ENCODE data around the gene SBNO2.

Gene SBNO2

DNA sequence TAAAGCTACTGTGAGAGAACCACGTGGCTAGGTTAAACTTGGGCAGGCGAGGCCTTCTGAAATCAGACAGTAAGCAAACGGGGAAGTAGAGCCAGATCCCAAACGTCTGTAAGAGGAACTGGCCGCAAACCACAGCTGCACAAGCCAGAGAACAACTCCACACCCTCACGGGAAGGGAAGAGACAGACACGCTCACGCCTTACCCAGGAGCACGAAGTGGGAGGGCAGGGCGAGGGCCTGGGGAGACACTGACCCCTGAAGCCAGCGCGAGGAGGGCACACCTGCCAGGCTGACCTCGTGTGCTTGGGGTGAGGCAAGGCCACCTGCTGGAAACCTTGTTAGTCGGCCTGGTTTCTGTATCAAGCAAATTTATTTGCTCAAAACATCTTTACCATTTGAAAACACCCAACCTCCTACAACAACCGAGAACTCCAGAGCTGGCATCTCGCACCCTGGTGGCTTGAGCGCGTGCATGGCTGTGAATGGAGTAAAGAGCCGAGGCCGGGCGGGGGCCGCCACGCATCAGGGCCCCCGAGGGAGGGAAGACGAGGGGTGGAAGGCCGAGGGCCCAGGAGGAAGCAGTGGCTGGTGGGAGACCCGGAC, 86.2 kb downstream of the SBNO2 start:
- DNase-seq (no peak), ATAC-seq (peak; percentile 8)
- Mint-ChIP-seq H3K9me3 (no peaks in the 10 kb centered on the region), H3K4me1 (peaks cover 55% of the 10 kb centered on the region), H3K4me3 (peak overlapping the region; percentile 49), H3K27ac (peak overlapping the region; percentile 81), H3K36me3 (ENCODE audit: low read depth) (peaks cover 28% of the 10 kb centered on the region), H3K27me3 (no peaks in the 10 kb centered on the region)

DNA sequence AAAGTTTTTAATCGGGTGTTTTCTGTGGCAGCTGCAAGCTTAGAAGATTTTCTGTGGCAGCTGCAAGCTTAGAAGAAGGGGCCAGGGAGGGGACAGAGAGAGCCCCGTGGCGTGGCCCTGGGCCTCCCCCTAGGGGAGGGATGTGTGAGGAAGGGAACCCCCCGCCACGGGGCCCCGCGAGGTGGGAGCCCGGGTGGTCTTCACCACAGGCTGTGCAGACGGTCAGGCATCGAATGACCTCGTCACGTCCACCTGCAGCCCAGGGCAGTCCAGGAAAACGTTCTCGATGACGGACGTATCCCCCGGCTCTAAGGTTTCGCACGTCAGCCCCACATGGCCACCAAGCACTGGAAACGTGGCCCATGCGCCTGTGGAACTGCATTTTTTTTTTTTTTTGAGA, 87.5 kb downstream of the SBNO2 start:
- Mint-ChIP-seq H3K4me1 (peaks cover 51% of the 10 kb centered on the region), H3K4me3 (no peak overlapping the region), H3K27ac (no peak overlapping the region)

GRCh38 chr19:1085676-1086442, 88.2 kb downstream of the SBNO2 start:
- H3K9me3 Mint-ChIP-seq = no peaks in the 10 kb centered on the region
- H3K4me1 Mint-ChIP-seq = peaks cover 52% of the 10 kb centered on the region
- H3K36me3 Mint-ChIP-seq (ENCODE audit: low read depth) = peaks cover 33% of the 10 kb centered on the region
- DNase-seq (no peak), ATAC-seq (no peak)
- peak overlapping the region; percentile 59 for H3K27ac Mint-ChIP-seq
- H3K4me3 Mint-ChIP-seq = no peak overlapping the region
- no peaks in the 10 kb centered on the region for H3K27me3 Mint-ChIP-seq

More for the DNA sequence above, 87.5 kb downstream of the SBNO2 start:
- no peak for DNase-seq
- Mint-ChIP-seq H3K27me3 (no peaks in the 10 kb centered on the region), H3K36me3 (ENCODE audit: low read depth) (peaks cover 32% of the 10 kb centered on the region), H3K9me3 (no peaks in the 10 kb centered on the region)
- ATAC-seq = no peak

- no peak for DNase-seq
- Mint-ChIP-seq H3K9me3 (no peaks in the 10 kb centered on the region), H3K4me3 (peak overlapping the region; percentile 7), H3K27ac (peak overlapping the region; percentile 59), H3K27me3 (no peaks in the 10 kb centered on the region), H3K36me3 (ENCODE audit: low read depth) (peaks cover 32% of the 10 kb centered on the region), H3K4me1 (peaks cover 53% of the 10 kb centered on the region)
- no peak for ATAC-seq
Observed at GRCh38 chr19:1085053-1085658, 88.9 kb downstream of the SBNO2 start.

- H3K4me1 Mint-ChIP-seq = peaks cover 57% of the 10 kb centered on the region
- no peaks in the 10 kb centered on the region for H3K9me3 Mint-ChIP-seq
- H3K27me3 Mint-ChIP-seq = no peaks in the 10 kb centered on the region
- H3K27ac Mint-ChIP-seq = no peak overlapping the region
- ATAC-seq (no peak), DNase-seq (no peak)
- peaks cover 33% of the 10 kb centered on the region for H3K36me3 Mint-ChIP-seq (ENCODE audit: low read depth)
- H3K4me3 Mint-ChIP-seq = no peak overlapping the region
Observed at GRCh38 chr19:1084024-1084868, 89.8 kb downstream of the SBNO2 start.

DNA sequence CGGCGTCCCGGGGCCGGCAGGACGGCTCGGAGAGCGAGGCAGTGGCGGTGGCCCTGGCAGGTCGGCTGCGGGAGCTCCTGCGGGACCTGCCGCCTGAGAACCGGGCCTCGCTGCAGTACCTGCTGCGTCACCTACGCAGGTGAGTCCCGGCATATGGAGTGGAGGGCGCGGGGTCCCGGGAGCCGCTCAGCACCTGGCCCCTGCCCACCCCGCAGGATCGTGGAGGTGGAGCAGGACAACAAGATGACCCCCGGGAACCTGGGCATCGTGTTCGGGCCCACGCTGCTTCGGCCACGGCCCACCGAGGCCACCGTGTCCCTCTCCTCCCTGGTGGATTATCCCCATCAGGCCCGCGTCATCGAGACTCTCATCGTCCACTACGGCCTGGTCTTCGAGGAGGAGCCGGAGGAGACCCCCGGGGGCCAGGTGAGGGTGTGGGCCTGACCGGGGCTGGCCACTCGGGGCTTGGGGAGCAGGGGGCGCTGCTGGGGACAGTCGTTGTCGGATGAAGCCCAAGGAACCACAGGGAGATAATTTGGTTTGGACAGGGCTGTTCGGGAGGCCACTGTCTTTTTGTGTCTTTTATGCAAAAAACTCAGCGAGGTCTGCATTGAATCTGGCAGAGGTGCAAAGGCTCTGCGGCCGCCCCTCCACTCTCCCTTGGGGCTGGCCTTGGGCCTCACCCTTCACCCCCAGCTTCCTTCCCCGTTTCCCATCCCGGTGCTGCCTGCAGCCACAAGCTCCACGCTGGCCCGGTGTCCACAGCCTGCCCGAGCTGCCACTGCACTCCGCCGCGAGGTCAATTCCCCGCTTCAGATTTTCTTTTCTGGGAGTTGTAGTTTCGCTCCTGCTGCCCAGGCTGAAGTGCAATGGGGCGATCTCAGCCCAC, 90.9 kb downstream of the SBNO2 start:
- no peak overlapping the region for H3K4me3 Mint-ChIP-seq
- peaks cover 30% of the 10 kb centered on the region for H3K36me3 Mint-ChIP-seq (ENCODE audit: low read depth)
- H3K4me1 Mint-ChIP-seq = peaks cover 49% of the 10 kb centered on the region
- DNase-seq = no peak
- H3K9me3 Mint-ChIP-seq = no peaks in the 10 kb centered on the region
- ATAC-seq = no peak
- H3K27me3 Mint-ChIP-seq = no peaks in the 10 kb centered on the region
- H3K27ac Mint-ChIP-seq = no peak overlapping the region

- Mint-ChIP-seq H3K4me1 (peaks cover 49% of the 10 kb centered on the region), H3K4me3 (no peak overlapping the region), H3K9me3 (no peaks in the 10 kb centered on the region), H3K27me3 (no peaks in the 10 kb centered on the region), H3K27ac (peak overlapping the region; percentile 54), H3K36me3 (ENCODE audit: low read depth) (peaks cover 28% of the 10 kb centered on the region)
- ATAC-seq (peak; percentile 67), DNase-seq (peak; percentile 81)
Observed at GRCh38 chr19:1082165-1082927, 91.7 kb downstream of the SBNO2 start.

DNA sequence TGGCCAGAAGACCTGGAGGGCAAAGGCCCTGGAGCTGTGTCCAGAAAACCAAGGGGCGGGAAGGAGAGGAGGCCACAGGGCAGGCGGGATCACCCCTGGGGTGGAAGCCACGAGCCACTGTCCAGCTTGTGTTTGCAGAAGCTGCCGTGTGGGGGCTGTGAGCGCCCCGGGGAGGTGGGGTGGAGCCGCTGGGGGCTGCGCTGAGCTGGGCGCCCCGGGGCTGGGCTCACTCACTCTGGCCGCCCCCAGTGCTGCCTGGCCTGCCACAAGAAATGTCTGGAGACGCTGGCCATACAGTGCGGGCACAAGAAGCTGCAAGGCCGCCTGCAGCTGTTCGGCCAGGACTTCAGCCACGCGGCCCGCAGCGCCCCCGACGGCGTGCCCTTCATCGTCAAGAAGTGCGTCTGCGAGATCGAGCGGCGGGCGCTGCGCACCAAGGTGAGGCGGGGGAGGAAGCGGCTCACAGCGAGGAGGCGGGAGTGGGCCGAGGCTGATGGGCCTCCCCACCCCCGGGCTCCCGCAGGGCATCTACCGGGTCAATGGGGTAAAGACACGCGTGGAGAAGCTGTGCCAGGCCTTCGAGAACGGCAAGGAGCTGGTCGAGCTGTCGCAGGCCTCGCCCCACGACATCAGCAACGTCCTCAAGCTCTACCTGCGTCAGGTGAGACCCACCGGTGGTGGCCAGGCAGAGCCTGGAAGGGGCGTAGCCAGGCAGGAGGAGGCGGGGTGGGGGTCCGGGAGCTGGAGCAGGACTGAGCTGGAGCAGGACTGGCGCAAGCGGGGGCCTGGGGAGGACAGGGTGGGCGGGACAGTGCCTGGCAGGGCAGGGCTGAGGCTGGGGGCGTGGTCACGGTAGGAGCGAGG, 92.5 kb downstream of the SBNO2 start:
- no peak overlapping the region for H3K27ac Mint-ChIP-seq
- ATAC-seq (no peak), DNase-seq (no peak)
- no peak overlapping the region for H3K4me3 Mint-ChIP-seq
- H3K27me3 Mint-ChIP-seq = no peaks in the 10 kb centered on the region
- peaks cover 55% of the 10 kb centered on the region for H3K4me1 Mint-ChIP-seq
- peaks cover 31% of the 10 kb centered on the region for H3K36me3 Mint-ChIP-seq (ENCODE audit: low read depth)
- no peaks in the 10 kb centered on the region for H3K9me3 Mint-ChIP-seq

GRCh38 chr19:1080360-1081161, 93.5 kb downstream of the SBNO2 start:
- H3K27ac Mint-ChIP-seq = no peak overlapping the region
- no peaks in the 10 kb centered on the region for H3K27me3 Mint-ChIP-seq
- H3K4me3 Mint-ChIP-seq = no peak overlapping the region

GRCh38 chr19:1079566-1080111, 94.4 kb downstream of the SBNO2 start:
- no peak overlapping the region for H3K27ac Mint-ChIP-seq
- H3K27me3 Mint-ChIP-seq = no peaks in the 10 kb centered on the region
- H3K36me3 Mint-ChIP-seq (ENCODE audit: low read depth) = peaks cover 30% of the 10 kb centered on the region
- H3K9me3 Mint-ChIP-seq = no peaks in the 10 kb centered on the region
- H3K4me3 Mint-ChIP-seq = no peak overlapping the region
- ATAC-seq = no peak
- H3K4me1 Mint-ChIP-seq = peaks cover 64% of the 10 kb centered on the region
- DNase-seq = peak; percentile 75

More at GRCh38 chr19:1080360-1081161, 93.5 kb downstream of the SBNO2 start:
- ATAC-seq = no peak
- peaks cover 62% of the 10 kb centered on the region for H3K4me1 Mint-ChIP-seq
- DNase-seq = no peak
- H3K9me3 Mint-ChIP-seq = no peaks in the 10 kb centered on the region
- H3K36me3 Mint-ChIP-seq (ENCODE audit: low read depth) = peaks cover 38% of the 10 kb centered on the region

DNA sequence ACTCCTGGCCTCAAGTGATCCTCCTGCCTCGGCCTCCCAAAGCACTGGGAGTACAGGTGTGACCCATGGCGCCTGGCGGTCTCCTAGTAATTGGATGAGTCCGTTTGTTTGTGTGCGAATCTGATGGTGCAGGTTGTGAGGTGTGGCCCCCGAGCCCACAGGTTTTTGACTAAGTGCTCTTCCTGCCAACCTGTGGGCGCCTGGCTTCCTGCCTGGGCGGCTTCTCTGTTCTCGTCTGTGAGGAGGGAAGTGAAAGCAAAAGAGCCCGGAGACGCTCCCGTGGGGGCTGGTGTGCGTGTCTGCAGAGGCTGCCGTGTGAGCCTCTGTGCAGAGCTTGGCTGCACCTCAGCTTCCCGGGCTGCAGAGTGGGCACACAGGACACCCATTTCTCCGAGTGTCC, 97.1 kb downstream of the SBNO2 start:
- no peaks in the 10 kb centered on the region for H3K9me3 Mint-ChIP-seq
- H3K36me3 Mint-ChIP-seq (ENCODE audit: low read depth) = peaks cover 37% of the 10 kb centered on the region
- peak overlapping the region; percentile 47 for H3K4me3 Mint-ChIP-seq

DNA sequence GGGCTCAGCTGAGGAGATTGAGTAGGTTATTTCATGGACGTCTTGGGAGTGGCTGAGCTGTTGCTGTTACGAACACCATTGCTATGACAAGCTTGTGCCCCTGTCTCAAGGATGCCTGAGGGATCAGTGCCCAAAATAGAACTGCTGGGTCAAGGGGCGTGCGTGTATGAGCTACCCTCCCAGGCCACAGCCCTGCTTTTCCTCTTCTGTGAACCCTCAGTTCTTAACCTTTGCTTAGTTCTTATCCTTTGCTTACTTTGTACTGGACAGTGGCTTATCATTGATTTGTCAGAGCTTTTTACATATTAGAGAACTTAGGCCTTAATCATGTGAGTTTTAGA, 98.1 kb downstream of the SBNO2 start:
- H3K4me1 Mint-ChIP-seq = peaks cover 75% of the 10 kb centered on the region
- DNase-seq (no peak), ATAC-seq (no peak)
- H3K9me3 Mint-ChIP-seq = no peaks in the 10 kb centered on the region
- no peaks in the 10 kb centered on the region for H3K27me3 Mint-ChIP-seq
- H3K27ac Mint-ChIP-seq = peak overlapping the region; percentile 71
- peak overlapping the region; percentile 45 for H3K4me3 Mint-ChIP-seq
- H3K36me3 Mint-ChIP-seq (ENCODE audit: low read depth) = peaks cover 38% of the 10 kb centered on the region

More for the DNA sequence above, 97.1 kb downstream of the SBNO2 start:
- no peaks in the 10 kb centered on the region for H3K27me3 Mint-ChIP-seq
- DNase-seq (peak; percentile 86), ATAC-seq (peak; percentile 84)
- H3K4me1 Mint-ChIP-seq = peaks cover 74% of the 10 kb centered on the region
- peak overlapping the region; percentile 75 for H3K27ac Mint-ChIP-seq

All from activated naive CD8-positive, alpha-beta T cell treated with anti-CD3 and anti-CD28 coated beads, Interleukin-2, amount 50 U/mL, for 24 hours (primary cell).